ENCODE data around the gene VCX. TPM values are rescaled to one million over a fixed set of nuclear protein-coding genes. Genes with fewer than 3 reads are reported as not detected.
"Not testable (repeated sequence)": the region's sequence is repeated elsewhere in the genome, so short reads cannot be mapped to it uniquely, and the experiment has no call there.

The VCX gene
- total RNA-seq (2012; rRNA removed): not detected in 2 replicates
- polyA plus RNA-seq (2012; rRNA removed): not detected in 2 replicates
- polyA plus RNA-seq (2012; cell fraction: cytosol; rRNA removed): not detected in 2 replicates
- polyA plus RNA-seq (2012; cell fraction: nucleus; rRNA removed; ENCODE audit: low replicate concordance): not detected in 2 replicates
- Bru-seq, nascent RNA: not detected
- BruChase-seq, experiment 1, labeled RNA remaining after a 6-hour chase: not detected
- not detected for BruChase-seq, experiment 2, labeled RNA remaining after a 2-hour chase
- long read RNA-seq: 0 reads

GRCh38 chrX:7842871-7843270 is at the start of gene VCX:
VCX (plus strand) TSS chrX:7843171; CDS start chrX:7843204, 33 bp downstream.
- not testable (repeated sequence) for H3K56ac ChIP-seq (ENCODE audit: extremely low read depth, insufficient read depth, low read length)

More at GRCh38 chrX:7842871-7843270, at the start of gene VCX:
- intact Hi-C loops (cut with micrococcal nuclease); H3K36me3 ChIP-seq (ENCODE audit: control insufficient read depth, insufficient read depth, low read length); H2BK15ac ChIP-seq (ENCODE audit: low read depth, low read length); H4K5ac ChIP-seq (ENCODE audit: low read depth, low read length); H4K8ac ChIP-seq (ENCODE audit: low read depth in 2 of 2, low read length in 2 of 2); H3K14ac ChIP-seq (replicated peaks; ENCODE audit: low read depth, low read length); H3K79me1 ChIP-seq (ENCODE audit: low read depth in 1 of 2, low read length in 2 of 2); H3K9me3 ChIP-seq (ENCODE audit: control insufficient read depth, insufficient read depth, low read length); H4K91ac ChIP-seq (ENCODE audit: insufficient read depth, low read depth, low read length); POLR2A ChIA-PET (ENCODE audit: unreplicated experiment); H3K4me1 ChIP-seq (ENCODE audit: control insufficient read depth, insufficient read depth, low read length); H3K4me2 ChIP-seq (ENCODE audit: low read depth, low read length); H3K23ac ChIP-seq (ENCODE audit: low read depth, low read length); H3K9ac ChIP-seq (ENCODE audit: low read depth, low read length); ATAC-seq (ENCODE audit: low read depth); dilution Hi-C loops (cut with HindIII; ENCODE audit: low sequenced_read_pairs, unreplicated experiment); H4K20me1 ChIP-seq (ENCODE audit: insufficient read depth, low read length); CTCF ChIA-PET; H3K27me3 ChIP-seq (ENCODE audit: control insufficient read depth, insufficient read depth, low read length); in situ Hi-C loops (cut with MboI; ENCODE audit: low sequenced_read_pairs); DNase-seq; H2AK5ac ChIP-seq (ENCODE audit: low read depth, low read length); H3K27ac ChIP-seq (ENCODE audit: insufficient read depth, low read length); H2AK9ac ChIP-seq (replicated peaks; ENCODE audit: low read depth, low read length, poor library complexity); H3K4me3 ChIP-seq (ENCODE audit: insufficient read depth, low read depth, low read length); H2AFZ ChIP-seq (replicated peaks; ENCODE audit: low read length, poor library complexity); H2BK5ac ChIP-seq (ENCODE audit: low read depth, low read length, poor library complexity, severe bottlenecking); H2BK20ac ChIP-seq (ENCODE audit: low read depth, low read length); H3K18ac ChIP-seq (ENCODE audit: low read depth, low read length); H3K4ac ChIP-seq (ENCODE audit: low read depth, low read length); BruUV-seq (replicated peaks); H2BK120ac ChIP-seq (ENCODE audit: low read depth, low read length); H3K9me1 ChIP-seq (ENCODE audit: insufficient read depth, low read length): not testable (repeated sequence)
- WGBS, 2 experiments (ENCODE audit: extremely low coverage in 2 of 2, insufficient read length in 1 of 2): no CpG with 5 or more reads among the region's 20 CpGs

Data from IMR-90 (cell line).